Measurements from ENCODE around the gene OSBP2. TPM values are rescaled to one million over a fixed set of nuclear protein-coding genes. Genes with fewer than 3 reads are reported as not detected.
"Not testable (repeated sequence)": the region's sequence is repeated elsewhere in the genome, so short reads cannot be mapped to it uniquely, and the experiment has no call there.

The OSBP2 gene
- total RNA-seq, 2 donors from 2014 or later = 4.0 to 16.8 TPM

- H3K4me1 ChIP-seq = peaks cover 0 to 15% of the 10 kb centered on the region in 2 donors
- H3K27me3 ChIP-seq = no peaks in the 10 kb centered on the region
- no peaks in the 10 kb centered on the region for H3K9me3 ChIP-seq
- H3K36me3 ChIP-seq = no peaks in the 10 kb centered on the region
- TF ChIP-seq CTCF (IDR thresholded peaks at IDR 0.05) = no peak
- no peak for DNase-seq (ENCODE audit: low spot score)
- H3K4me3 ChIP-seq = no peak overlapping the region
- H3K27ac ChIP-seq = no peak overlapping the region
Observed at GRCh38 chr22:30671071-30671470, 23.6 kb upstream of the OSBP2 start.

GRCh38 chr22:30673136-30673535 lies 21.5 kb upstream of the OSBP2 start:
- no peak for TF ChIP-seq CTCF (IDR thresholded peaks at IDR 0.05)

GRCh38 chr22:30674482-30674881 lies 20.2 kb upstream of the OSBP2 start:
- H3K27me3 ChIP-seq = no peaks in the 10 kb centered on the region
- DNase-seq (ENCODE audit: low spot score) = no peak
- TF ChIP-seq CTCF (IDR thresholded peaks at IDR 0.05) = no peak
- H3K36me3 ChIP-seq = no peaks in the 10 kb centered on the region
- H3K27ac ChIP-seq = no peak overlapping the region
- H3K9me3 ChIP-seq = no peaks in the 10 kb centered on the region
- H3K4me1 ChIP-seq = no peaks in the 10 kb centered on the region
- H3K4me3 ChIP-seq = no peak overlapping the region

More at GRCh38 chr22:30673136-30673535, 21.5 kb upstream of the OSBP2 start:
- Histone ChIP-seq H3K27me3 (no peaks in the 10 kb centered on the region), H3K4me3 (no peak overlapping the region), H3K27ac (no peak overlapping the region), H3K36me3 (no peaks in the 10 kb centered on the region), H3K9me3 (no peaks in the 10 kb centered on the region), H3K4me1 (peaks cover 0 to 4% of the 10 kb centered on the region in 2 donors)
- no peak for DNase-seq (ENCODE audit: low spot score)

- Histone ChIP-seq H3K27me3 (no peaks in the 10 kb centered on the region), H3K27ac (no peak overlapping the region), H3K4me1 (no peaks in the 10 kb centered on the region), H3K9me3 (no peaks in the 10 kb centered on the region), H3K4me3 (no peak overlapping the region), H3K36me3 (no peaks in the 10 kb centered on the region)
- no peak for DNase-seq (ENCODE audit: low spot score)
- no peak for TF ChIP-seq CTCF (IDR thresholded peaks at IDR 0.05)
Observed at GRCh38 chr22:30675436-30675835, 19.2 kb upstream of the OSBP2 start.

GRCh38 chr22:30676565-30676964 lies 18.1 kb upstream of the OSBP2 start:
- not testable (repeated sequence) for H3K4me3 ChIP-seq; DNase-seq (ENCODE audit: low spot score); H3K27ac ChIP-seq; H3K4me1 ChIP-seq; H3K36me3 ChIP-seq; H3K9me3 ChIP-seq; H3K27me3 ChIP-seq

GRCh38 chr22:30679895-30680690 lies 14.6 kb upstream of the OSBP2 start:
- H3K27me3 ChIP-seq; DNase-seq (ENCODE audit: low spot score); H3K27ac ChIP-seq; H3K36me3 ChIP-seq; H3K4me3 ChIP-seq; H3K9me3 ChIP-seq; H3K4me1 ChIP-seq: not testable (repeated sequence)

Data from right atrium auricular region (tissue), 2 donors.